DOHH2 (cell line): ENCODE measurements around the gene KLHL34.

Experiments
- EZH2phosphoT487 ChIP-seq: fragments of 200-600 bp; sonication (generic); IDR thresholded peaks from 2 replicates; pipeline ENCODE4 v1.6.1; 2017; ENCODE audit warnings: borderline replicate concordance, mild to moderate bottlenecking, antibody characterized with exemption, low read length, moderate library complexity, mixed read lengths
- TF ChIP-seq, protein P1 (sequence below): fragments of 200-600 bp; sonication (generic); IDR thresholded peaks from one replicate; pipeline ENCODE4 v1.5.1; 2014; ENCODE audit warnings: antibody characterized with exemption, mild to moderate bottlenecking, low read depth, low read length; ENCODE audit not compliant: poor library complexity, severe bottlenecking

DNA sequence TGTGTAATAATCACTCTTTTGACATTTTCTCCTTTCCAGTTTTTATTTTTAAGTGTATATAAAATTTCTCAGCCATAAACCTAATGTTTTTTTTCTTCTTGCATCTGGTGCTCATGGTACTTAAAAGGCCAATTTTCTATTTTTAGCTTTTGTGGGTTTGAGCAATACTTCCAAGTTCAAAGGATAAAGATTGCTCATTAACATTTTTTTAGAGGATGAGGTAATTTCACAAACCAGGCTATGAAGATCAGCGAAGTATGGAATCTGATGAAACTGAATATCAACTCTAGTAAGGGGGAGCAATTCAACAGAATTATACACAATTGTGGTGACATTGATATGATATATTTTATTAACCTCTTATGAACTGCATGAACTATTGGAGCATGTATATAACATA is 25.8 kb upstream of the KLHL34 start:
- TF ChIP-seq, protein P1, sequence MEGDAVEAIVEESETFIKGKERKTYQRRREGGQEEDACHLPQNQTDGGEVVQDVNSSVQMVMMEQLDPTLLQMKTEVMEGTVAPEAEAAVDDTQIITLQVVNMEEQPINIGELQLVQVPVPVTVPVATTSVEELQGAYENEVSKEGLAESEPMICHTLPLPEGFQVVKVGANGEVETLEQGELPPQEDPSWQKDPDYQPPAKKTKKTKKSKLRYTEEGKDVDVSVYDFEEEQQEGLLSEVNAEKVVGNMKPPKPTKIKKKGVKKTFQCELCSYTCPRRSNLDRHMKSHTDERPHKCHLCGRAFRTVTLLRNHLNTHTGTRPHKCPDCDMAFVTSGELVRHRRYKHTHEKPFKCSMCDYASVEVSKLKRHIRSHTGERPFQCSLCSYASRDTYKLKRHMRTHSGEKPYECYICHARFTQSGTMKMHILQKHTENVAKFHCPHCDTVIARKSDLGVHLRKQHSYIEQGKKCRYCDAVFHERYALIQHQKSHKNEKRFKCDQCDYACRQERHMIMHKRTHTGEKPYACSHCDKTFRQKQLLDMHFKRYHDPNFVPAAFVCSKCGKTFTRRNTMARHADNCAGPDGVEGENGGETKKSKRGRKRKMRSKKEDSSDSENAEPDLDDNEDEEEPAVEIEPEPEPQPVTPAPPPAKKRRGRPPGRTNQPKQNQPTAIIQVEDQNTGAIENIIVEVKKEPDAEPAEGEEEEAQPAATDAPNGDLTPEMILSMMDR, result no peak
- no peak for TF ChIP-seq EZH2phosphoT487
